DOHH2 (cell line): Measurements from ENCODE around the gene NPY1R.

Experiments
- EZH2phosphoT487 ChIP-seq: fragments of 200-600 bp; sonication (generic); IDR thresholded peaks from 2 replicates; pipeline ENCODE4 v1.6.1; 2017; ENCODE audit warnings: borderline replicate concordance, mild to moderate bottlenecking, antibody characterized with exemption, low read length, moderate library complexity, mixed read lengths
- TF ChIP-seq, protein P1 (sequence below): fragments of 200-600 bp; sonication (generic); IDR thresholded peaks from one replicate; pipeline ENCODE4 v1.5.1; 2014; ENCODE audit warnings: antibody characterized with exemption, mild to moderate bottlenecking, low read depth, low read length; ENCODE audit not compliant: poor library complexity, severe bottlenecking

DNA sequence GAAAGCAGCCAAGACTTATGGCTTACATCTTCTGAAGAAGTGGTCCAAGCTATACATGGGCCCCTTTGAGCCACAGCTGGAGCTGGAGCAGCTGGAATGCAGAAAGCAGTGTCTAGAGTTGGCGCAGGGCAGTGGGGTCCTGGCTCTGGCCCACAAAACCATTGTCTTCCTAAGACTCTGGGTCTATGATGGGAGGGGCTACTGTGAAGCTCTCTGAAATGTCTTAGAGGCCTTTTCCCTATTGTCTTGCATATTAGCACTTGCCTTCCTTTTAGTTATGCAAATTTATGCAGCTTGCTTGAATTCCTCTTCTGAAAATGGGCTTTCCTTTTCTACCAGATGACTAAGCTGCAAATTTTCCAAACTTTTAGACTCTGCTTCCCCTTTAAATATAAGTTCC, 15.3 kb downstream of the NPY1R start:
- TF ChIP-seq, protein P1, sequence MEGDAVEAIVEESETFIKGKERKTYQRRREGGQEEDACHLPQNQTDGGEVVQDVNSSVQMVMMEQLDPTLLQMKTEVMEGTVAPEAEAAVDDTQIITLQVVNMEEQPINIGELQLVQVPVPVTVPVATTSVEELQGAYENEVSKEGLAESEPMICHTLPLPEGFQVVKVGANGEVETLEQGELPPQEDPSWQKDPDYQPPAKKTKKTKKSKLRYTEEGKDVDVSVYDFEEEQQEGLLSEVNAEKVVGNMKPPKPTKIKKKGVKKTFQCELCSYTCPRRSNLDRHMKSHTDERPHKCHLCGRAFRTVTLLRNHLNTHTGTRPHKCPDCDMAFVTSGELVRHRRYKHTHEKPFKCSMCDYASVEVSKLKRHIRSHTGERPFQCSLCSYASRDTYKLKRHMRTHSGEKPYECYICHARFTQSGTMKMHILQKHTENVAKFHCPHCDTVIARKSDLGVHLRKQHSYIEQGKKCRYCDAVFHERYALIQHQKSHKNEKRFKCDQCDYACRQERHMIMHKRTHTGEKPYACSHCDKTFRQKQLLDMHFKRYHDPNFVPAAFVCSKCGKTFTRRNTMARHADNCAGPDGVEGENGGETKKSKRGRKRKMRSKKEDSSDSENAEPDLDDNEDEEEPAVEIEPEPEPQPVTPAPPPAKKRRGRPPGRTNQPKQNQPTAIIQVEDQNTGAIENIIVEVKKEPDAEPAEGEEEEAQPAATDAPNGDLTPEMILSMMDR, result no peak
- no peak for TF ChIP-seq EZH2phosphoT487
